CD4-positive, alpha-beta T cell (primary cell): ENCODE data around the gene LRRTM2. TPM values are rescaled to one million over a fixed set of nuclear protein-coding genes. Genes with fewer than 3 reads are reported as not detected.

Experiments used
- ATAC-seq: fragments of 200-7000 bp; cut with Tn5 transposase; one replicate; pipeline ENCODE4 v1.10.0; 2022; ENCODE audit warnings: mild to moderate bottlenecking; ENCODE audit not compliant: poor library complexity
- CTCF ChIA-PET: fragments of 350-600 bp; sonication (Branson Sonifier 250); formaldehyde crosslinking; loops from one replicate; lab custom pipeline; 2021; ENCODE audit warnings: antibody characterized with exemption, inconsistent platforms; lab: Charles Lee
- POLR2A ChIA-PET: fragments of 350-600 bp; sonication (Branson Sonifier 250); formaldehyde crosslinking; loops from one replicate; lab custom pipeline; 2021; ENCODE audit warnings: antibody characterized with exemption, inconsistent platforms; lab: Charles Lee
- DNase-seq, 14 experiments: peaks; one replicate each; pipeline ENCODE4 v3.0.0-alpha.2; 2013 to 2020; ENCODE audit warnings: mixed read lengths in 2 of 14
- H3K27ac ChIP-seq, 2 donors: one replicate each; pipeline versions ENCODE4 v1.5.1 to v1.7.0; 2013; ENCODE audit warnings: low read length in 2 of 2, low read depth in 1 of 2, mild to moderate bottlenecking in 1 of 2
- H3K27me3 ChIP-seq, 2 experiments: 1 replicate in 1 of 2; 2 replicates in 1 of 2; pipeline versions ENCODE4 v1.6.1 to v1.7.0; 2013; ENCODE audit warnings: low read length in 2 of 2, control low read depth in 1 of 2, mild to moderate bottlenecking in 1 of 2, moderate library complexity in 1 of 2; ENCODE audit not compliant: insufficient read depth in 2 of 2, control insufficient read depth in 1 of 2
- H3K36me3 ChIP-seq: one replicate; pipeline ENCODE4 v1.6.1; 2013; ENCODE audit warnings: low read length, control low read depth; ENCODE audit not compliant: insufficient read depth
- H3K4me1 ChIP-seq: one replicate; pipeline ENCODE4 v1.6.1; 2013; ENCODE audit warnings: low read length, control low read depth; ENCODE audit not compliant: insufficient read depth
- H3K4me3 ChIP-seq: one replicate; pipeline ENCODE4 v1.5.1; 2013; ENCODE audit warnings: mild to moderate bottlenecking, low read length, moderate library complexity
- H3K9me3 ChIP-seq, 2 experiments: 1 replicate in 1 of 2; 2 replicates in 1 of 2; pipeline versions ENCODE4 v1.6.1 to v1.7.0; 2013; ENCODE audit warnings: low read length in 2 of 2, mild to moderate bottlenecking in 2 of 2, control low read depth in 1 of 2, moderate library complexity in 1 of 2; ENCODE audit not compliant: control insufficient read depth in 1 of 2, insufficient read depth in 1 of 2
- H3K27ac Mint-ChIP-seq: one replicate; pipeline ENCODE4 v1.8.0; 2020; ENCODE audit warnings: mixed read lengths
- H3K27me3 Mint-ChIP-seq: one replicate; pipeline ENCODE4 v1.8.0; 2021; ENCODE audit warnings: mixed read lengths
- H3K36me3 Mint-ChIP-seq: one replicate; pipeline ENCODE4 v1.8.0; 2021; ENCODE audit warnings: low read depth, mixed read lengths
- H3K4me1 Mint-ChIP-seq: one replicate; pipeline ENCODE4 v1.8.0; 2021; ENCODE audit warnings: low read depth, mixed read lengths
- H3K4me3 Mint-ChIP-seq: one replicate; pipeline ENCODE4 v1.8.0; 2020; ENCODE audit warnings: mild to moderate bottlenecking, mixed read lengths
- H3K9me3 Mint-ChIP-seq: one replicate; pipeline ENCODE4 v1.8.0; 2020; ENCODE audit warnings: mixed read lengths
- CTCF ChIP-seq: fragments of 200-600 bp; IDR thresholded peaks from one replicate; pipeline ENCODE4 v1.8.0; 2022; ENCODE audit warnings: antibody characterized with exemption, mild to moderate bottlenecking
- intact Hi-C, 2 experiments: fragments of 100-400 bp; cut with DNase I in 1 of 2; cut with micrococcal nuclease in 1 of 2; formaldehyde crosslinking; loops; one replicate each; pipeline versions ENCODE4 v1.15.1 to v1.9.0; 2023 to 2025; cut with DNase I, micrococcal nuclease
- total RNA-seq, 174 experiments: library from RNA in 2 of 174; stranded (reverse) in 2 of 174; gene quantifications; one replicate each; pipeline ENCODE4 v1.2.3 and lab custom pipeline; 2021 to 2026

Gene LRRTM2
- total RNA-seq, 2 experiments from 2014 or later = 0.03 to 0.22 TPM

GRCh38 chr5:138898742-138899141 lies 23.6 kb upstream of the LRRTM2 start:
- H3K27ac ChIP-seq = no peak overlapping the region
- H3K4me1 ChIP-seq = no peaks in the 10 kb centered on the region
- no peak for TF ChIP-seq CTCF
- Mint-ChIP-seq H3K36me3 (no peaks in the 10 kb centered on the region), H3K27me3 (no peaks in the 10 kb centered on the region), H3K4me3 (no peak overlapping the region), H3K4me1 (no peaks in the 10 kb centered on the region), H3K27ac (no peak overlapping the region), H3K9me3 (no peaks in the 10 kb centered on the region)
- no peaks in the 10 kb centered on the region for H3K36me3 ChIP-seq
- H3K4me3 ChIP-seq = no peak overlapping the region
- POLR2A ChIA-PET = interaction anchor here (0.6 kb wide), 1 partner anchor 224 kb away, joined by 4 read pairs; no protein-coding TSS in a partner anchor
- H3K27me3 ChIP-seq = no peaks in the 10 kb centered on the region
- intact Hi-C loops = no loop called here
- DNase-seq = no peak
- no peaks in the 10 kb centered on the region for H3K9me3 ChIP-seq
- CTCF ChIA-PET = no interaction called here
- ATAC-seq = no peak

GRCh38 chr5:138898299-138898698 lies 23.2 kb upstream of the LRRTM2 start:
- no peak for ATAC-seq
- H3K4me3 ChIP-seq = no peak overlapping the region
- Mint-ChIP-seq H3K9me3 (no peaks in the 10 kb centered on the region), H3K4me3 (no peak overlapping the region), H3K27ac (no peak overlapping the region), H3K36me3 (no peaks in the 10 kb centered on the region), H3K27me3 (no peaks in the 10 kb centered on the region), H3K4me1 (no peaks in the 10 kb centered on the region)
- TF ChIP-seq CTCF = no peak
- H3K27me3 ChIP-seq = no peaks in the 10 kb centered on the region
- ChIA-PET POLR2A (interaction anchor here (0.6 kb wide), 1 partner anchor 224 kb away, joined by 4 read pairs; no protein-coding TSS in a partner anchor), CTCF (no interaction called here)
- DNase-seq = no peak
- no peaks in the 10 kb centered on the region for H3K9me3 ChIP-seq
- H3K4me1 ChIP-seq = no peaks in the 10 kb centered on the region
- no peak overlapping the region for H3K27ac ChIP-seq
- intact Hi-C loops = no loop called here
- no peaks in the 10 kb centered on the region for H3K36me3 ChIP-seq

GRCh38 chr5:138895918-138896317 lies 20.8 kb upstream of the LRRTM2 start:
- intact Hi-C loops = no loop called here
- Mint-ChIP-seq H3K9me3 (peaks cover 3% of the 10 kb centered on the region), H3K4me1 (no peaks in the 10 kb centered on the region), H3K36me3 (peaks cover 5% of the 10 kb centered on the region), H3K4me3 (no peak overlapping the region), H3K27ac (no peak overlapping the region), H3K27me3 (no peaks in the 10 kb centered on the region)
- Histone ChIP-seq H3K9me3 (no peaks in the 10 kb centered on the region), H3K4me3 (no peak overlapping the region), H3K4me1 (no peaks in the 10 kb centered on the region), H3K27me3 (no peaks in the 10 kb centered on the region), H3K36me3 (no peaks in the 10 kb centered on the region), H3K27ac (no peak overlapping the region)
- DNase-seq (no peak), ATAC-seq (no peak)
- TF ChIP-seq CTCF = no peak
- ChIA-PET CTCF (no interaction called here), POLR2A (interaction anchor here (0.7 kb wide), 1 partner anchor 56 kb away, joined by 4 read pairs; no protein-coding TSS in a partner anchor)
